Mucosa of descending colon (tissue), 3 donors: ENCODE data around the gene KHDRBS1. TPM values are rescaled to one million over a fixed set of nuclear protein-coding genes. Genes with fewer than 3 reads are reported as not detected.

Source experiments
- ATAC-seq: fragments of 200-7000 bp; cut with Tn5 transposase; one replicate; pipeline ENCODE4 v1.9.1; 2020; ENCODE audit warnings: mild to moderate bottlenecking, moderate library complexity
- DNase-seq, 3 donors: peaks; one replicate each; pipeline ENCODE4 v3.0.0-alpha.2; 2020
- H3K36me3 ChIP-seq: fragments of 200-600 bp; one replicate; pipeline ENCODE4 v1.8.0; 2021; ENCODE audit warnings: low read depth, mild to moderate bottlenecking
- H3K4me1 ChIP-seq: fragments of 200-600 bp; one replicate; pipeline ENCODE4 v1.8.0; 2021; ENCODE audit warnings: low read depth, mild to moderate bottlenecking
- H3K4me3 ChIP-seq: fragments of 200-600 bp; one replicate; pipeline ENCODE4 v1.8.0; 2021; ENCODE audit warnings: mild to moderate bottlenecking
- H3K9me3 ChIP-seq: fragments of 200-600 bp; one replicate; pipeline ENCODE4 v1.8.0; 2021; ENCODE audit warnings: mild to moderate bottlenecking
- intact Hi-C, 2 donors: fragments of 100-400 bp; cut with DNase I in 1 of 2; cut with micrococcal nuclease in 1 of 2; formaldehyde crosslinking; loops; one replicate each; pipeline versions ENCODE4 v1.11.0 to v1.11.1; 2022; cut with DNase I, micrococcal nuclease
- total RNA-seq, 3 donors: library from RNA; stranded (reverse); fragmentation: NEBNext Ultra II Directional in 2 of 3; extraction: Animal tissue kit (Norgen Biotek cat#: 25700) in 2 of 3; gene quantifications; one replicate each; pipeline versions ENCODE4 v1.2.1 to v1.2.4, GENCODE V29; 2021 to 2023
- TF ChIP-seq, protein P1 (sequence below): fragments of 200-600 bp; IDR thresholded peaks from one replicate; pipeline ENCODE4 v1.8.0; 2022; ENCODE audit warnings: antibody characterized with exemption, mild to moderate bottlenecking
- donor health status: DM: no; HTN: no; CAD: no; lungs with moderate emphysema.
- donor health status: DM: no; HTN: no; CAD: no.
- donor health status: DM: no; HTN: yes; CAD: no.

Gene KHDRBS1
- total RNA-seq, 3 donors from 2014 or later: 85.2 to 127 (median 90.5) TPM

DNA sequence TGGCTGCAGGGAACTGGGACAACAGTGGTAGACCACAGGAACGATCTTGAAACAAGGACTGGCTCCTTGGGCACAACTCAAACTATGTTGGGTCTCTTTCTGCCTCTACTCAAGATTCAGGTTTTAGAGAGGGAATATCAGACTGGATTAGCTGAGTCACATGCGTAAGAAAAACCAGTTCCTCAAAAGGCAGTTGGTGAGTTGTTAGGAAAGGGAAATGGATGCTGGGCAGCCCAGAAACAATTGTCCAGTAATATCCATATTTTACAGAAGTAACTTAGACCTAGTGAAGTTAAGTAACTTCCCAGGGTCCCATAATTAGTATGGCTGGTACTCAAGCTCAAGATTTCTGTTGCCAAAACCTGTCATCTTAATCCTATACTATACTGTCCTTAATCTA lies 32.1 kb downstream of the KHDRBS1 start:
- intact Hi-C loops: no loop called here
- DNase-seq (no peak), ATAC-seq (no peak)
- H3K4me3 ChIP-seq: no peak overlapping the region
- H3K36me3 ChIP-seq: peaks cover 12% of the 10 kb centered on the region
- TF ChIP-seq, protein P1, sequence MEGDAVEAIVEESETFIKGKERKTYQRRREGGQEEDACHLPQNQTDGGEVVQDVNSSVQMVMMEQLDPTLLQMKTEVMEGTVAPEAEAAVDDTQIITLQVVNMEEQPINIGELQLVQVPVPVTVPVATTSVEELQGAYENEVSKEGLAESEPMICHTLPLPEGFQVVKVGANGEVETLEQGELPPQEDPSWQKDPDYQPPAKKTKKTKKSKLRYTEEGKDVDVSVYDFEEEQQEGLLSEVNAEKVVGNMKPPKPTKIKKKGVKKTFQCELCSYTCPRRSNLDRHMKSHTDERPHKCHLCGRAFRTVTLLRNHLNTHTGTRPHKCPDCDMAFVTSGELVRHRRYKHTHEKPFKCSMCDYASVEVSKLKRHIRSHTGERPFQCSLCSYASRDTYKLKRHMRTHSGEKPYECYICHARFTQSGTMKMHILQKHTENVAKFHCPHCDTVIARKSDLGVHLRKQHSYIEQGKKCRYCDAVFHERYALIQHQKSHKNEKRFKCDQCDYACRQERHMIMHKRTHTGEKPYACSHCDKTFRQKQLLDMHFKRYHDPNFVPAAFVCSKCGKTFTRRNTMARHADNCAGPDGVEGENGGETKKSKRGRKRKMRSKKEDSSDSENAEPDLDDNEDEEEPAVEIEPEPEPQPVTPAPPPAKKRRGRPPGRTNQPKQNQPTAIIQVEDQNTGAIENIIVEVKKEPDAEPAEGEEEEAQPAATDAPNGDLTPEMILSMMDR: no peak
- H3K4me1 ChIP-seq: no peaks in the 10 kb centered on the region
- H3K9me3 ChIP-seq: no peaks in the 10 kb centered on the region

DNA sequence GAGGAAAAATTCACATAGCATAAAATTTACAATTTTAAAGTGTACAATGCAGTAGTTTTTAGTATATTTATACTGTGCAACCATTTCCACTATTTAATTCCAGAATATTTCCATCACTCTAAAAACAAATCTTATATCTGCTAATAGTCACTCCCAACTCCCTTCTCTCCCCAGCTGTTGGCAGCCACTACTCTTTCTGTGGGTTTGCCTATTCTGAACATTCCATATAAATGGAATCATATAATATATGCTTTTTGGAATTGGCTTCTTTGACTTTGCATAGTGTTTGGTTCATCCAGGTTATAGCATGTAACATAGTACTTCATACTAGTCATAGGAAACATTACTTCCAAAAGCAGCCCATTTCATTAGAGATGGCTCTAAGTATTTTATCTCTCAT lies 34.0 kb downstream of the KHDRBS1 start:
- Histone ChIP-seq H3K4me1 (no peaks in the 10 kb centered on the region), H3K36me3 (peaks cover 11% of the 10 kb centered on the region), H3K4me3 (no peak overlapping the region), H3K9me3 (no peaks in the 10 kb centered on the region)
- TF ChIP-seq, protein P1: no peak
- intact Hi-C loops: no loop called here
- no peak for DNase-seq
- ATAC-seq: no peak

DNA sequence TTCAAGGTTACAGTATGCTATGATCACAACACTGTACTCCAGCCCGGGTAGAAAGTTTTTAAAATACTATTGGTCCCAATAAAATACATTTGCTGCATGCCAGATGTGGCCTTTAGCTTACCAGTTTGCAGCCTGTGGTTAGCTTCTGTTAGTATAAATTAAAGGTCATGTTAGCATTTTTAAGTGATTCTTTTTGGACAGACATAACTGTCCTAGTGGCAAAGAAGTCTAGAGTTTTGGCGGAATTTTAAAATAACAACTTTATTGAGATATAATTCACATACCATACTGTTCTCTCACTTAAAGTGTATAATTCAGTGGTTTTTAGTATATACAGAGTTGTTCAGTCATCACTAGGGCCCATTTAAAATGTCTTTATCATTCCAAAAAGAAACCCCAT lies 34.8 kb downstream of the KHDRBS1 start:
- Histone ChIP-seq H3K36me3 (peaks cover 6% of the 10 kb centered on the region), H3K9me3 (no peaks in the 10 kb centered on the region), H3K4me1 (no peaks in the 10 kb centered on the region), H3K4me3 (no peak overlapping the region)
- TF ChIP-seq, protein P1: no peak
- no peak for ATAC-seq
- intact Hi-C loops: no loop called here
- no peak for DNase-seq

DNA sequence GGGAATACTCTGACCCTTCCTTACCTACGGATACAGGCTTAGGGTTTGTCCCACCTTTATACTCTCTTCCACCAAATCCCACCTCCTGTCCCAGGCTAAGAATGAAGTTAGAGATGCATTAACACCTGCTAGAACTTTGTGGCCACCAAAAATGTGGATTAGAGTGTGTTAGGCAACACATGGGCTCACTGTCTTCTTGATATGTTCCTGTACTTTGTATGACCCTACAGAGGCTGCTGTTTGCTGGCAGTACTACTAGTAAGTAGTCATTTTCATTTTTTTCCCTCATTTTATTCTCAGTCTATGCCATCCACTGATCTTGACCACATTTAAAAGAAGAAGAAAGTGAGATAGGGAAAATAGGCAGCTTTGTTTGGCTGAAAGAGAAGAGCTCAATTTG lies 38.0 kb downstream of the KHDRBS1 start:
- intact Hi-C loops: no loop called here
- Histone ChIP-seq H3K4me1 (no peaks in the 10 kb centered on the region), H3K4me3 (no peak overlapping the region), H3K36me3 (no peaks in the 10 kb centered on the region), H3K9me3 (no peaks in the 10 kb centered on the region)
- TF ChIP-seq, protein P1: no peak
- ATAC-seq (no peak), DNase-seq (no peak)

DNA sequence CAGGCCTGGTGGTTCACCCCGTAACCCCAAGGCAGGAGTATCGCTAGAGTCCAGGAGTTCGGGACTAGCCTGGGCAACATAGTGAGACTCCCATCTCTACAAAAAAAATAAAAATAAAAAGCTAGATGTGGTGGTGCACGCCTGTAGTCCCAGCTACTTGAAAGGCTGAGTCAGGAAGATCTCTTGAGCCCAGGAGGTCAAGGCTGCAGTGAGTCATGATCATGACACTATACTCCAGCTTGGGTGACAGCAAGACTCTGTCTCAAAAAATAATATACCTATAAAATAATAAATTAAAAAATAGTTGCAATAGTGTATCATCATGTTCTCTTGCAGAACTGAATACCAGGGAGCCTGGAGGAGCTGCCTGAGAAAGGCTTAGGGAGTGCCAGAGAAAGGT lies 39.2 kb downstream of the KHDRBS1 start:
- TF ChIP-seq, protein P1: no peak
- H3K4me1 ChIP-seq: no peaks in the 10 kb centered on the region
- H3K4me3 ChIP-seq: no peak overlapping the region
- ATAC-seq (no peak), DNase-seq (no peak)
- H3K9me3 ChIP-seq: no peaks in the 10 kb centered on the region
- intact Hi-C loops: no loop called here
- H3K36me3 ChIP-seq: no peaks in the 10 kb centered on the region

DNA sequence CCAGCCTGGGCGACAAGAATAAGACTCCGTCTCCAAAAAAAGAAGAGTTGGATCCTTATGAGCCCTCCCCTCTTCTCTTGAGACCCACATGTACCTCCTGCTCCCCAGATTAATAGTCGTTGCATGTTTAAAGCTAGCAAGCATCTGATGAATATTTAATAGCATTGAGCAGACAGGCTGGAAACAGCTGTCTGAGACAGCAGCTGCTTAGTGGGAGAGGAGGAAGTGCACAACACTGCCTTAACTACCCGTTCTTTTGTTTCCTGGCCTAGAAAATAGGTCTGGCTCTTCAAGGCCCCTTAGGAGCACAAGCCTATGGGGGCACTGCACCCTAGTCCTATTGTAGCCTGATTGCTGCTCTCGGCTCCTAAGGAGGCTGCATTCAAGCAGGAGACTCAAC lies 41.7 kb downstream of the KHDRBS1 start:
- no peak overlapping the region for H3K4me3 ChIP-seq
- H3K36me3 ChIP-seq: peaks cover 5% of the 10 kb centered on the region
- no peaks in the 10 kb centered on the region for H3K9me3 ChIP-seq
- no peaks in the 10 kb centered on the region for H3K4me1 ChIP-seq
- DNase-seq (no peak), ATAC-seq (no peak)
- intact Hi-C loops: no loop called here
- TF ChIP-seq, protein P1: no peak
